HG03521 (cell line): ENCODE measurements around the gene KMT2D.

Experiments used
- ATAC-seq: cut with Tn5 transposase; IDR thresholded peaks from one replicate; pipeline ENCODE4 v1.9.1; 2021; ENCODE audit warnings: mild to moderate bottlenecking, moderate library complexity; ENCODE audit not compliant: unreplicated experiment

The KMT2D gene

GRCh38 chr12:49022558-49023178, 37.9 kb downstream of the KMT2D start:
- no peak for ATAC-seq

- ATAC-seq, result no peak
Measured at GRCh38 chr12:49021292-49021915, 39.2 kb downstream of the KMT2D start.

GRCh38 chr12:49020441-49020840, 40.2 kb downstream of the KMT2D start:
- no peak for ATAC-seq

- ATAC-seq, result no peak
Measured at GRCh38 chr12:49019443-49020324, 40.9 kb downstream of the KMT2D start.

- ATAC-seq, result peak; percentile 17
Measured at GRCh38 chr12:49019120-49019430, 41.5 kb downstream of the KMT2D start.

- ATAC-seq, result peak; percentile 92
Measured at GRCh38 chr12:49018261-49019119, 42.1 kb downstream of the KMT2D start, which contains the start of gene PRKAG1. Gene PRKAG1, minus strand, starts transcription at chr12:49018776. Its CDS starts 36 bp downstream, at chr12:49018740.

GRCh38 chr12:49017891-49018260, 42.7 kb downstream of the KMT2D start:
- ATAC-seq, result no peak

GRCh38 chr12:49015196-49015595, 45.4 kb downstream of the KMT2D start:
- no peak for ATAC-seq

GRCh38 chr12:49014547-49014946, 46.0 kb downstream of the KMT2D start:
- ATAC-seq, result no peak

- no peak for ATAC-seq
Measured at GRCh38 chr12:49013428-49013827, 47.2 kb downstream of the KMT2D start.

- ATAC-seq, result no peak
Measured at GRCh38 chr12:49012739-49013138, 47.9 kb downstream of the KMT2D start.
